HG03457 (cell line): Measurements from ENCODE around the gene PLA2G4D.

ENCODE experiments used
- ATAC-seq: cut with Tn5 transposase; IDR thresholded peaks from one replicate; pipeline ENCODE4 v1.9.1; 2021; ENCODE audit warnings: moderate number of reproducible peaks; ENCODE audit not compliant: unreplicated experiment

The PLA2G4D gene

DNA sequence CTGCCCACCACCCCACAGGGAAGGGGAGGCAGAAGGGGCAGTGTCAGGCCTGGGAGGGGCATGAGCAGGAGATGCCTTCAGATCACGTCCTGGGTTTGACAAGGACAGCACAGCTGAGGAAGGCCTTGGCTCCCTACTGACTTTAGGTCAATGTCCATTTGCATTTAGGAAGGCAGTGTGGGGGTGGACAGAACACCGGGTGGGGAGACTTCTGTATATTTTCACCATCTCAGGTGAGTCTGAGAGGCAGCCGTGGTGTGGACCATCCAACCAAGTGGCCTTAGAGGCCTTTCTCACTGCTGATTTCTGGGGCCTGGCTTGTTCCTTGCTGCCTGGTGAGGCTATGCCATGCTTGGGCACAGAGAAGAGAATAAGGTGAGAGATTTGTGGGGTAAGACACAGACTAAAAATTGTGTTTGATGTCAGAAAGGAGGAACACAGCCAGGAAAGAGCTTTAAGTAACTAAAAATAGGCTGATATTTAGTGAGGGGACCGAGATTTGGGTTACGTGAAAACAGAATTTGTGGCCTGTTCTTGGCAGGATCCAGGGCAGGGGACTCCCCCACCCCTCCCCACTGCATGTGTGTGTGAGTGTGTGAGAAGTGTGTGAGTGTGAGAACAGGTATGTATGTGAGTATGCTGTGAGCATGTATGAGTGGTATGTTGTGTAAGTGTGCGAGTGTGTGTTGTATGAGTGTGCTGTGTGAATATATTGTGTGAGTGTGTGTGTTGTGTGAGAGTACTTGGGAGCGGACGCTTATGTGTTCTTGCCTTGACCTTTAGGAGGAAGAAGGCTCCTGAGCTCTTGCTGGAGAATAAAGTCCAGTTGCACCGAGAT, 61.8 kb downstream of the PLA2G4D start:
- no peak for ATAC-seq

GRCh38 chr15:42031198-42031915, 63.0 kb downstream of the PLA2G4D start:
- no peak for ATAC-seq

GRCh38 chr15:42027521-42027920, 66.8 kb downstream of the PLA2G4D start:
- no peak for ATAC-seq

DNA sequence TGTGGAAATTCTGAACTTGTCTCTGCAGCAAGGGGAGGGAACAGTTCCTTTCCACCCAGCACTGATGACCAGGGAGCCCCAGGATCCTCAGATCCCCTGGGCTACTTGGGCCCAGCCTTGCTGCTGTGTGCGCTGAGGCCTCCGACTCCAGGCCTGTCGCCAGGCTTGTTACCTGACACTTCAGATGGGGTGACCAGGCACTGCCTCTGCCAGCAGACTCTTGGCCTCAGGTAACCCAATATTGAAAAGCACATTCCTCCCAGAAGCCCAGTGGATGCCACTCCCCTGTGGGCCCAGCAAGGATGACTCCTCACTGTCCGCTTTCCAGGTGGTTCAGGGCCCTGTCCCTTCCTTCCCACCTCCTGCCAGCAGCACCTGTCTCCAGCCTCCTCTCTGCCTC, 70.1 kb downstream of the PLA2G4D start:
- ATAC-seq = no peak

DNA sequence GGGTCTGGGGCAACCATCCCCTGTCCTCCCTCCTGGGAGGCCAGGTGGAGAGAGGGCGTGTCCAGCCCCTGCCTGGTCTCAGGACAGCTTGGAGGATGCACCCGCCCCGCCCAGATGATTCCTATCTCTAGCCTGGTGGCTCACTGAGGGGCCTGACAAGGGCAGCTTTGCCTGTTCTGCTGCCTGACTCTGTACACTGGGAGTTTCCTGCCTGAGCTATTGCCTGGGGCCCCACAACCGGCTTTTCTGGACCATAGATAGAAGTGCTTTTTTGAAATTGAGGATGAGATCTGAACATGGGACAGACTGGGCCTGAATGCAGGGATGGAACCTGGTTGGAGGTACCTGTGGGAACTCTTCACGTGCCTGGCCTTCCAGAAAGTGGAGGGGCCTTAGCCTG, 72.8 kb downstream of the PLA2G4D start:
- no peak for ATAC-seq

- no peak for ATAC-seq
Measured at GRCh38 chr15:42020713-42021273, 73.6 kb downstream of the PLA2G4D start, which contains the start of gene PLA2G4E. Gene PLA2G4E (minus strand): TSS chr15:42021042. CDS start chr15:42021030, 12 bp downstream.

DNA sequence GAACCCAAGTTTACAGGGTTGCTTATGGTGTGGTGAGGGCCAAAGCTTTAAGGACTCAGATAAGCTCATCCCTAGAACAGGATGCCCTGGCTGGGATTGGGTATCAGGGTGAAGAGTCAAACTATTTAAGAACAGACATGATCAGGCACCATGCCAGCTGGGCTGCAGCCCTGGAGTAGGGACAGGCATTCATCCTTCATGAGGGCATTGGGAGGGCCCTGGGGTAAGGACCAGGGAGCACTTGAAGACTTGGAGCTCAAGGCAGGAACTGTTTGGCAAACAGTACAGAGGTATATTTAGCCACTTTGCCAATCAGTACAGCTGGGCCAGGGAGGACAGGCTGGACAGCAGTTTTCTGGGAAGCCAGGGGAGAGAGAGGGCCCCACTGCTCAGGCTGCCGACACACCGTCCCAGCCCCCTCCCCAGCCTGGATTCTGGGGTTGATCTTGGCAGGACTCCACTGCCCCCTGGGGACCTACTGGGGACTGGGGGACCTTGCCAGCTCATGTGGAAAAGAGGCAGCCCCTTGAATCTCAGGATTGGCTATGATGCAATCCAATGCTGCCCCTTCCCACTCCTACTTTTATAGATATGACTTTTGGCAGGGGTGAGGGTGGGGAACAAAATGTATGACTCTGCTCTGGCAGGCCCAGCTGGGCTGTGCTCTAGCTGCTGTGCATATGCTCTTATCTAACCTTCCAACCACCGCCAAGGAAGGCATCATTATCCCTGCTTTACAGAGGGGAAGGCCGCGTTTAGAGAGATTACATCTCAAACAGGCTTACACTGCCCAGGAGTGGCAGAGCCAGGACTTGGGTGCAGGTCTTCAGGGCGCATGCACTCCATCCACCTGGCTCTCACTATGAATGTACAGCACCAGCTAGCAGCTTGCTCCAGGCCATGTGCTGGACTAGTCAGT, 75.8 kb downstream of the PLA2G4D start:
- no peak for ATAC-seq
